HG02938 (cell line): ENCODE data around the gene CIB4.
"Not testable (repeated sequence)": the region's sequence is repeated elsewhere in the genome, so short reads cannot be mapped to it uniquely, and the experiment has no call there.

Source experiments
- ATAC-seq: cut with Tn5 transposase; IDR thresholded peaks from one replicate; pipeline ENCODE4 v1.9.1; 2021; ENCODE audit warnings: mild to moderate bottlenecking, moderate library complexity; ENCODE audit not compliant: unreplicated experiment

The CIB4 gene

GRCh38 chr2:26574066-26574899, 66.9 kb downstream of the CIB4 start:
- ATAC-seq, result no peak

DNA sequence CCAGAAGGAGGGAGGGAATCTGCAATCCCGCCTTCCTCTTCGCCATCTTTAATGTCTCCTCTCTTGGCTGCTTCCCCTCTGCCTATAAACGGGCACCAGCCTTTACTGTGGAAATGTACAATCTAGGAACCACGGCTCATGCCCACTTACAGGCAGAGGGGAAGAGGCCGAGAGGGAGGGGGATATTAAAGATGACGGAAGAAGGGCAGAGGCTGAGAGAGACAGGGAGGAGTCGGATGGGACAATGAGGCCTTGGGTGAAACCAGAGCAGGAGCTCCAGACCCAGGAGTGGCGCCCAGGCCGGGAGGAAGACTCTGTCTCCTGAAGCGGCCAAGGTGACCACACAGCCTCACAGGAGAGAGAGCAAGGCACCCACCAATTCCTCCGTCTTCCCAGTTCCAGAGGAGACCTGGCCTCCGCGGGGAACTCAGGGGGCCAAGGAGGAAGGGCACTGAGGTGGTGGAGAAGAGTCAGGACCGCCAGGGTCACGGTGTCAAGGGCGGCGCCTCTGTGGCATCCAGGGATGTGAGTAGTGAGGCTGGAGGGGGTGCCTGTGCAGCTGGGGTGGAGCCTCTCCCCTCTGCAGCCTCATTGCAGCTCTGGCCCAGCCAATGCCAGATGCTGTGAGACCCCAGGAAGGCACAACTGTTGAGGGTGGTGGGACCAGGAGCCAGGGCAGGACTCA, 67.8 kb downstream of the CIB4 start:
- ATAC-seq, result no peak

- ATAC-seq, result no peak
These were observed 68.6 kb downstream of the CIB4 start for GRCh38 chr2:26572591-26572990.

DNA sequence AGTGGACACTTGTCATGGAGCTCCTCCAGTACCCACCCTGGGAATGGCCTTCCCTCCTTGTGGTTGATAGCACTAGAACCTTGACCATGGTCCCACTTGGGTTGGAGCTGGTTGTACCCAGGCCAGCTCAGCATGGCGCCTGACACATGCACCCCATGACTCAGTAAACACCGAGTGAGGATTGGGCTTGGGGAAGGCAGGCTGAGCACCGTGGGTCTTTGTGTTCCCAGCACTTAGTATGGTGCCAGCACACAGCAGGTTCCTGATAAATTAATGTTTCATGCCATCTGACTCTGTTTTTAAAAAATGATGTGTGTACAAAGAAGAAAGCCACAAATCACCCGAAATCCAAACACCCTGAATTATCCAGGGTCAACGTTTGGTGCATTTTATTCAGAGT, 69.8 kb downstream of the CIB4 start:
- no peak for ATAC-seq

DNA sequence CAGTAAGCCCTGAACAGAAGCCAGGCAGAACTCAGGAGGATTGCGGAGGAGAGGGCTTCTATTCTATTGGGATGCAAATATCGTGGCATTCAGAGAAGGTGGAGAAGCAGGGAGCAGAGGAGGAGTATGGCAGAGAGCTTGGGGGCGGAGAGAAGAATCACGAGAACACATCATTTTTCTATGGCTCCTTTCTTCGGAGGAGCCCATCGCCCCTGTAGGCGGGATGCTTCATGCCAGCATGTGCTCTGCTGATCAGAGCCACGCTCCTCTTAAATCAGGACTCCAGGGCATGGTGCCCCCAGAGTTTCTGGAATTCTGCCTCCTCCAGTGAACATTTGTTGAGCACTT, 71.1 kb downstream of the CIB4 start:
- ATAC-seq, result no peak

- ATAC-seq, result no peak
These were observed 71.7 kb downstream of the CIB4 start for GRCh38 chr2:26569216-26570082.

DNA sequence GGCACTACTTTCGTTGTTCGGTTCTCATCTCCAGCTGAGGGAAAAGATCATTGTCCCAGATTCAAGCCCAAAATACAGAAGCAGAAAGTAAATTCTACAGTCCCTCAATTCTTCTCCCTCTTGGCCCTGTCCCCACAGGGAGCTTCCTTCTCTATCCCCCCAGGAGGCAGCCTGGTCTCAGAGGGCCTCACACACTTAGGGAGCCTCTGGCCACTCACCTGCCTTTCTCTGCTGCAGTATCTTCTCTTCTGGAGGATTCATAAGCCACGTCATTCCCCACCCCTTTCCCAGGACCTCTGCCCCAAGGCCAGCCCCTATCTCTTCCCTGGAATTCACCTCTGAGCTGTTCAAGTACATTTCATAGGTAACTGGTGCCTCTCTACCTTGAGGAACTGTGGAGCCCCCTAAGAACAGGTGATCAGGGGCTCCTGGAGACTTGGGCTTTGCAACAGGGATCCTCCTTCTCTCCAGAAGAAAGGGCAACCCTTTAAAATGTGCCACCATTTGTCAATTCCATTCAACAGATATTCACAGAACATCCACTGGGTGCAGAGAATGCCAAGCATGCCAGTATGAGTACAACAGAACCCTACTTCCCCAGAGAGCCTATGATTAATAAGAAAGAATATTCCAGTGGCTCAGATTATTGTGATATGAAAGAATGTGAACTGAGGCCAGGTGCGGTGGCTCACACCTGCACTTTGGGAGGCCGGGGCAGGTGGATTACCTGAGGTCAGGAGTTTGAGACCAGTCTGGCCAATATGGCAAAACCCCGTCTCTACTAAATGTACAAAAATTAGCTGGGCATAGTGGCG, 72.9 kb downstream of the CIB4 start:
- ATAC-seq, result no peak

DNA sequence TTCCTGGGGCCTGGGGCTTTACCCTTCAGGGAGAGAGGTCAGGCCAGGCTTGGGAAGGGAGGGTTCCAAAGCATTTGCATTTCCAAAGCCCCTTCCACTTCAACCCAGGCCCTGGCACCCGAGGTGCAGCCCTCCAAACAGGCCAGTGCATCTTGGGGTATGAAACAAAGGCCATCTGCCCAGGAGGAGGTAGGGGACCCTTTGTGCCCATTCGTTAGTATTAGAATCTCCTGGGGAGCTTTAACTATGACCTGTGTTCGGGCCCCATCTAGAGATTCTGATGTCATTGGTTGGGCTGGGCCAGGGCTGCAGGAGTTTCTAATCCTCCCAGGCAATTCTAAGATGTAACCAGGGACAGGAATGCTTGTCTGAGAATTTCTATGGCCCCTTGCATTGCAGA, 73.6 kb downstream of the CIB4 start:
- ATAC-seq, result no peak

- ATAC-seq, result not testable (repeated sequence)
These were observed 74.4 kb downstream of the CIB4 start for GRCh38 chr2:26566731-26567130.

DNA sequence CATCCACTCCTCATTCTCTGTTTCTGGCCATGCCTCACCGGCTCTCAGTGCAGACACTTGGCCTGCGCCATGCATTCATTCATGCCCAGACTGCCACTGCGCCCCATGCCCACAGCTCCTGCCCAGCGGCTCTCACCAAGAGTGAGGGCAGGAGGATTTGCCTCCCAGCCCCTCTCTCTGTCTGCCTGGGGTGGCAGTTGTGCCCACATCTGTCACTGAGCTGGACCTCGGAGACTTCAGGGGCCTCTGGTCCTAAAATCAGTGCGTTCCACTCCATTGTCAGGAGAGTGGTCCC, 75.1 kb downstream of the CIB4 start:
- no peak for ATAC-seq

- ATAC-seq, result no peak
These were observed 77.0 kb downstream of the CIB4 start for GRCh38 chr2:26564121-26564644.

- ATAC-seq, result no peak
These were observed 77.5 kb downstream of the CIB4 start for GRCh38 chr2:26563686-26564085.

- no peak for ATAC-seq
These were observed 78.1 kb downstream of the CIB4 start for GRCh38 chr2:26562811-26563645.

- ATAC-seq, result no peak
These were observed 79.0 kb downstream of the CIB4 start for GRCh38 chr2:26561918-26562810.

DNA sequence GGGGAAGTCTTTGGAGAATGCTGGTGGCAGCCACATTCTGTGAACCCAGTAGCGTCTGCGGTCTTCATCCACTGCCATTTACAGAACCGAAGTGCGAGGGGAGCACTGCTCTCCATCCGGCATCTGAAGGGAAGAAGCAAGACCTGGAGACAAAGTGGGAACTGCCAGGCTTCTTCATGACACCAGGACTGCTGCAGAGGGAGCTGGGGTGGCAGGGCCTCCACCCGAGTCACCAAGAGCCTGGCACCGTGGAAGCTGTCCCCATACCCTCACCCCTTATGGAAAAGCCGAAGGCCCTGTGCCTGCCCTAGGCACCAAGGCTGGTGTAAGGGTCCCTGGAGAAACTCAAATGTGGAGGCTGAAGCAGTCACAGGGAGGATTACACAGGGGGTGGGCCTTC, 79.8 kb downstream of the CIB4 start:
- no peak for ATAC-seq

- no peak for ATAC-seq
These were observed 80.3 kb downstream of the CIB4 start for GRCh38 chr2:26560892-26561291.

DNA sequence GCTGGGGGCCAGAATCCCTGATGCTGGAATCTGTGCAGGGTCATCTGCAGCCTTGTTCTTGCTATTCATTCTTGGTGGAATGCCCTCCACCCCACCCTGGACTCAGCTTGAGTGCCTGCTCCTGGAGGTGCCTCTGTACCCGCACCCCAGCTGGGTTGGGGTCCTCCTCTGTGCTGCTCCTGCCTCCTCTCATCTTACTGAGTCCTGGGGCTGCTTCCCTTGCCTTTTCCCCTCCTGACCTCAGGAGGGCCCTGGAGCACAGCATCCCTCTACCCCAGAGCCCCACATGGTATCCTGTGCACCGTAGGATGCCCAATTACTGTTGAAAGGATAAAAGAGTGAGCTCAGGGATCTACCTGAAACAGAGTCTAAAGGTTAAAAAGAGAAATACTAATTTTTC, 81.6 kb downstream of the CIB4 start:
- ATAC-seq, result no peak

DNA sequence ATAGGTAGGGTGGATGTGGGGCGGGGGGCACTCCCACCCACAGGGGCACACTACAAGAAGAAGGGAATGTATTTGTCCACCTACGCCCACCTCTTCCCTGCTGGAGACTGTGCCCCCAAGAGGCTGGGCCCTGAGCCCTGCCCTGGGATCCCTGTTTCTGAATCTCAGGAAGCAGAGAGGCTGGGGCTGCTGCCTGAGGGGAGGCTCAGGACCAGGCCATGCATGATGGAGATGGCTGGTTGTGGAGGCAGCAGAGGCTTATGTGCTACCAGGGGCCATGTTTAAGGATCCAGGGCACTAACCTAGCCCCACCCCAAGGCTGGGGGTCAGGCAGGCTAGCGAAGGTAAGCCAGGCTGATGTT, 82.1 kb downstream of the CIB4 start:
- no peak for ATAC-seq
